Mesenchymal stem cell (in vitro differentiated cells and primary cell): Measurements from ENCODE around the gene ALOX15B.
A peak's percentile ranks its signal among the peaks of the same experiment; 100 is the strongest.

ENCODE experiments used
- DNase-seq: peaks from one replicate; pipeline ENCODE4 v3.0.0-alpha.2; 2013
- H2AFZ ChIP-seq: one replicate; pipeline ENCODE4 v1.6.1; 2013; ENCODE audit warnings: low read depth, mild to moderate bottlenecking, control low read depth, inconsistent platforms, low read length, moderate library complexity
- H2AK5ac ChIP-seq: 2 replicates; pipeline ENCODE4 v1.6.1; 2013; ENCODE audit warnings: low read length, moderate library complexity, mild to moderate bottlenecking, inconsistent platforms; ENCODE audit not compliant: severe bottlenecking
- H2BK120ac ChIP-seq: one replicate; pipeline ENCODE4 v1.6.1; 2013; ENCODE audit warnings: low read depth, mild to moderate bottlenecking, inconsistent platforms, low read length, moderate library complexity
- H2BK12ac ChIP-seq, 2 experiments: one replicate each; pipeline ENCODE4 v1.6.1; 2013; ENCODE audit warnings: inconsistent platforms in 2 of 2, low read length in 2 of 2, mild to moderate bottlenecking in 2 of 2, moderate library complexity in 2 of 2, control low read depth in 1 of 2
- H2BK15ac ChIP-seq: one replicate; pipeline ENCODE4 v1.6.1; 2013; ENCODE audit warnings: mild to moderate bottlenecking, low read depth, inconsistent platforms; ENCODE audit not compliant: poor library complexity, severe bottlenecking
- H2BK5ac ChIP-seq: 2 replicates; pipeline ENCODE4 v1.6.1; 2013; ENCODE audit warnings: low read depth, mild to moderate bottlenecking, low read length, control low read depth, inconsistent platforms; ENCODE audit not compliant: poor library complexity, severe bottlenecking
- H3K14ac ChIP-seq, 2 experiments: one replicate each; pipeline ENCODE4 v1.6.1; 2013; ENCODE audit warnings: inconsistent platforms in 2 of 2, low read length in 2 of 2, control low read depth in 1 of 2, mild to moderate bottlenecking in 1 of 2, moderate library complexity in 1 of 2
- H3K18ac ChIP-seq, 2 experiments: one replicate each; pipeline ENCODE4 v1.6.1; 2013; ENCODE audit warnings: inconsistent platforms in 2 of 2, low read length in 2 of 2, control low read depth in 1 of 2, low read depth in 1 of 2, mild to moderate bottlenecking in 1 of 2
- H3K23ac ChIP-seq, 2 experiments: one replicate each; pipeline ENCODE4 v1.6.1; 2013; ENCODE audit warnings: inconsistent platforms in 2 of 2, low read length in 2 of 2, mild to moderate bottlenecking in 2 of 2, moderate library complexity in 2 of 2, control low read depth in 1 of 2
- H3K27ac ChIP-seq: 2 replicates; pipeline ENCODE4 v1.5.1; 2013; ENCODE audit warnings: mild to moderate bottlenecking, moderate library complexity, low read length, control low read depth, inconsistent platforms; ENCODE audit not compliant: poor library complexity, severe bottlenecking
- H3K27me3 ChIP-seq, 2 experiments: 2 replicates each; pipeline versions ENCODE4 v1.6.1 to v1.7.0; 2013; ENCODE audit warnings: low read length in 2 of 2, mild to moderate bottlenecking in 2 of 2, moderate library complexity in 2 of 2, control low read depth in 1 of 2, inconsistent platforms in 1 of 2; ENCODE audit not compliant: control insufficient read depth in 1 of 2, insufficient read depth in 1 of 2
- H3K36me3 ChIP-seq, 2 experiments: 2 replicates each; pipeline versions ENCODE4 v1.6.1 to v1.7.0; 2013; ENCODE audit warnings: low read length in 2 of 2, control low read depth in 1 of 2, inconsistent platforms in 1 of 2, low read depth in 1 of 2, mild to moderate bottlenecking in 1 of 2; ENCODE audit not compliant: insufficient read depth in 2 of 2, control insufficient read depth in 1 of 2
- H3K4ac ChIP-seq, 2 experiments: one replicate each; pipeline ENCODE4 v1.6.1; 2013; ENCODE audit warnings: inconsistent platforms in 2 of 2, low read length in 2 of 2, mild to moderate bottlenecking in 2 of 2, moderate library complexity in 2 of 2, control low read depth in 1 of 2, low read depth in 1 of 2
- H3K4me1 ChIP-seq: 2 replicates; pipeline ENCODE4 v1.6.1; 2013; ENCODE audit warnings: low read depth, low read length, control low read depth; ENCODE audit not compliant: control insufficient read depth, insufficient read depth
- H3K4me2 ChIP-seq: 2 replicates; pipeline ENCODE4 v1.6.1; 2013; ENCODE audit warnings: low read length, mild to moderate bottlenecking, inconsistent platforms; ENCODE audit not compliant: poor library complexity, severe bottlenecking
- H3K4me3 ChIP-seq, 2 experiments: 2 replicates each; pipeline versions ENCODE4 v1.5.1 to v1.7.0; 2013; ENCODE audit warnings: low read length in 2 of 2, mild to moderate bottlenecking in 2 of 2, control low read depth in 1 of 2, low read depth in 1 of 2; ENCODE audit not compliant: insufficient read depth in 1 of 2
- H3K79me1 ChIP-seq: replicated peaks from 2 replicates; pipeline ENCODE4 v1.6.1; 2013; ENCODE audit warnings: mild to moderate bottlenecking, control low read depth, low read length, inconsistent platforms; ENCODE audit not compliant: poor library complexity, severe bottlenecking
- H3K9ac ChIP-seq: 2 replicates; pipeline ENCODE4 v1.7.0; 2013; ENCODE audit warnings: mild to moderate bottlenecking, low read length, moderate library complexity
- H3K9me3 ChIP-seq: 2 replicates; pipeline ENCODE4 v1.7.0; 2013; ENCODE audit warnings: mild to moderate bottlenecking, low read length; ENCODE audit not compliant: control insufficient read depth
- H4K8ac ChIP-seq: one replicate; pipeline ENCODE4 v1.6.1; 2013; ENCODE audit warnings: inconsistent platforms, mild to moderate bottlenecking, low read length, moderate library complexity
- H4K91ac ChIP-seq: one replicate; pipeline ENCODE4 v1.6.1; 2013; ENCODE audit warnings: mild to moderate bottlenecking, low read length, inconsistent platforms
- WGBS: methylation state at CpG from one replicate; pipeline ENCODE4 v1.1.7; 2013; ENCODE audit warnings: mixed read lengths; 5-methylcytosine and 5-hydroxymethylcytosine counted together

Gene ALOX15B

DNA sequence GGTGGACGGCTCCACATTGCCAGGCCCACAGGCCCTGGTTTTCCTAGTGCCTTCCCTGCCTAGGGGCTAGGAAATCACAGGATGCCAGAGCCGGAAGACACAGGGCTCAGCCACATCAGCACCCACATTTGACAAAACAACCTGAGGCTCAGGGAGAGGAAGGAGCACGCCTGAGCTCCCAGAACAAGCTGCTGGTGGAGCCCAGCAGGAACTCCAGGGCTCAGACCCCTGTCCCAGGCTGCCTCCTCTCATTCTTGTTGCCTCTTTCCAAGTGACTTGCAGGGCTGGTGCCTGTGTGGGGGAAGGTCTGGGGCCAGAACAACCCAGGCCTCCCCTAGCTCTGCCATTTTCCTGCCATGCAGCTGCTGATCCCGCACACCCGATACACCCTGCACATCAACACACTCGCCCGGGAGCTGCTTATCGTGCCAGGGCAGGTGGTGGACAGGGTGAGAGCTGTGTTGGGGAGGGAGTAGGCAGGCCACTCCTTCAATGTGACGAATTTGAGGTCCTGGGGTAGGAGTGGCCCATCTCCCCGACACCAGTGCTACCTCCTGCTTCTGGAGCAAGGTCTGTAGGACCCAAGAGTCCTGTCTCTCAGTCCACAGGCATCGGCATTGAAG is 7.6 kb downstream of the ALOX15B start:
- no peak overlapping the region for H4K8ac ChIP-seq
- H2BK15ac ChIP-seq, result peak overlapping the region; percentile 26

DNA sequence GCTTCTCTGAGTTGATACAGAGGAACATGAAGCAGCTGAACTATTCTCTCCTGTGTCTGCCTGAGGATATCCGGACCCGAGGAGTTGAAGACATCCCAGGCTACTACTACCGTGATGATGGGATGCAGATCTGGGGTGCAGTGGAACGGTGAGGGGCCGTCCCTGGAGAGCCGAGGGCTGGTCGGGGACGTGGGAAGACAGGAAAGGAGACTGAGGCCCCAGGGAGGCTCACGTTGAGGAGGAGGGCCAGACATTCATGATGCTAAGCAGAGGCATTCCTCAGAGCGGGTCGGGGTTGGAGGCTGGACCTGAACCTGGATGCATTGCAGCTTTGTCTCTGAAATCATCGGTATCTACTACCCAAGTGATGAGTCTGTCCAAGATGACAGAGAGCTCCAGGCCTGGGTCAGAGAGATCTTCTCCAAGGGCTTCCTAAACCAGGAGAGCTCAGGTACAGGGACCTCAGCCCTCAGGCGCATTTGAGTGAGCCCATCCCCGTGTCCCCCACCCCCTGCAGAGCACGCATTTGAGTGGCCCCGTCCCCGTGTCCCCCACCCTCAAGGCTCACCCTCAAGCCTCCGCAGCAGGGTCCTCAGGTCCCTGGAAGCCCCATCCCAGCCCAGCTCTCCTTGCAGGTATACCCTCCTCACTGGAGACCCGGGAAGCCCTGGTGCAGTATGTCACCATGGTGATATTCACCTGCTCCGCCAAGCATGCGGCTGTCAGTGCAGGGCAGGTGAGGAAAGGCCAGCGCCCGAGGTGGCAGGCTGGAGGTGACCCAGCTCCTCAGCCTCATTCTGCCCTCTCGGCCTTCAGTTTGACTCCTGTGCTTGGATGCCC is 8.3 kb downstream of the ALOX15B start:
- no peak overlapping the region for H3K14ac ChIP-seq
- H2AK5ac ChIP-seq, result no peak overlapping the region
- no peak overlapping the region for H3K23ac ChIP-seq
- no peak overlapping the region for H3K27ac ChIP-seq
- no peaks in the 10 kb centered on the region for H3K9me3 ChIP-seq
- no peak overlapping the region for H3K9ac ChIP-seq
- DNase-seq, result no peak
- H3K27me3 ChIP-seq, result peaks cover 36 to 57% of the 10 kb centered on the region in 2 experiments
- no peaks in the 10 kb centered on the region for H3K36me3 ChIP-seq
- no peak overlapping the region for H3K4me3 ChIP-seq
- H3K4me1 ChIP-seq, result no peaks in the 10 kb centered on the region
- no peak overlapping the region for H2BK15ac ChIP-seq
- H2BK5ac ChIP-seq, result no peak overlapping the region
- no peaks in the 10 kb centered on the region for H3K79me1 ChIP-seq
- no peak overlapping the region for H2BK120ac ChIP-seq
- WGBS, result 83% methylated on average over 24 of the region's 24 CpGs
- no peak overlapping the region for H4K8ac ChIP-seq
- H3K18ac ChIP-seq, result no peak overlapping the region
- H2BK12ac ChIP-seq, result no peak overlapping the region
- H4K91ac ChIP-seq, result no peak overlapping the region
- no peak overlapping the region for H3K4me2 ChIP-seq
- H2AFZ ChIP-seq, result no peak overlapping the region
- no peak overlapping the region for H3K4ac ChIP-seq

More for the DNA sequence above, 7.6 kb downstream of the ALOX15B start:
- Histone ChIP-seq H3K79me1 (no peaks in the 10 kb centered on the region), H2BK5ac (no peak overlapping the region), H3K4me1 (no peaks in the 10 kb centered on the region), H3K27me3 (peaks cover 29 to 50% of the 10 kb centered on the region in 2 experiments), H3K4me3 (no peak overlapping the region), H3K9ac (no peak overlapping the region), H2AK5ac (no peak overlapping the region), H2AFZ (no peak overlapping the region), H3K23ac (no peak overlapping the region), H3K4ac (no peak overlapping the region), H2BK120ac (no peak overlapping the region), H2BK12ac (no peak overlapping the region), H3K36me3 (no peaks in the 10 kb centered on the region), H3K18ac (no peak overlapping the region), H4K91ac (no peak overlapping the region), H3K4me2 (no peak overlapping the region), H3K14ac (no peak overlapping the region), H3K9me3 (no peaks in the 10 kb centered on the region), H3K27ac (no peak overlapping the region)
- WGBS, result 79% methylated on average over 8 of the region's 11 CpGs
- DNase-seq, result no peak

DNA sequence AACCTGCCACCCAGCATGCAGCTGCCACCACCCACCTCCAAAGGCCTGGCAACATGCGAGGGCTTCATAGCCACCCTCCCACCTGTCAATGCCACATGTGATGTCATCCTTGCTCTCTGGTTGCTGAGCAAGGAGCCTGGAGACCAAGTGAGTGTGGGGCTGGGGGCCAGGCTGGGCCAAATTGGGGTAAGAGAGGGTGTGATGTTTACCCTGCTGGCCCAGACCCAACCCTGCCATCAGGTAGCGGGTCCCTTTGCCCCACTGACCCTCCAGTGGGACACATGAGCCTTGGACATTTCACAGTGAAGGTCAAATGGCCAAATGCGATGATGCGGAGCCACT is 8.9 kb downstream of the ALOX15B start:
- no peak overlapping the region for H3K27ac ChIP-seq
- no peak overlapping the region for H2BK5ac ChIP-seq
- no peaks in the 10 kb centered on the region for H3K4me1 ChIP-seq
- no peaks in the 10 kb centered on the region for H3K79me1 ChIP-seq
- H3K4me2 ChIP-seq, result no peak overlapping the region
- H3K36me3 ChIP-seq, result no peaks in the 10 kb centered on the region
- H3K27me3 ChIP-seq, result peaks cover 40 to 62% of the 10 kb centered on the region in 2 experiments
- H3K9me3 ChIP-seq, result no peaks in the 10 kb centered on the region
- DNase-seq, result no peak
- H4K91ac ChIP-seq, result peak overlapping the region; percentile 6
- WGBS, result 99% methylated on average over 3 of the region's 4 CpGs
- H3K14ac ChIP-seq, result no peak overlapping the region
- no peak overlapping the region for H2BK120ac ChIP-seq
- no peak overlapping the region for H2AK5ac ChIP-seq
- no peak overlapping the region for H3K23ac ChIP-seq
- no peak overlapping the region for H2BK12ac ChIP-seq
- no peak overlapping the region for H2AFZ ChIP-seq
- H4K8ac ChIP-seq, result no peak overlapping the region
- H3K4ac ChIP-seq, result no peak overlapping the region
- H3K18ac ChIP-seq, result no peak overlapping the region
- H3K9ac ChIP-seq, result no peak overlapping the region
- H3K4me3 ChIP-seq, result no peak overlapping the region
- H2BK15ac ChIP-seq, result no peak overlapping the region

DNA sequence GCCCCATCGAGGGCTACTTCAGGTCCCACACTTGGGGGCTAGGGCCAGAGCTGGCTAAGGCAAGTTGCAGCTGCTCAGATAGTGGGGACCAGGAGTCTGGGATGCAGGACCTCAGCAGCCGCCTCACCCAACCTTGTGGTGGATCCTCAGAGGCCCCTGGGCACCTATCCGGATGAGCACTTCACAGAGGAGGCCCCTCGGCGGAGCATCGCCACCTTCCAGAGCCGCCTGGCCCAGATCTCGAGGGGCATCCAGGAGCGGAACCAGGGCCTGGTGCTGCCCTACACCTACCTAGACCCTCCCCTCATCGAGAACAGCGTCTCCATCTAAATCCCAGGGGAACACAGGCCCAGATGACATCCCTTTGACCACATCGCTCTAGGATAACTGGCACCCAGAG is 9.4 kb downstream of the ALOX15B start:
- Histone ChIP-seq H2BK15ac (no peak overlapping the region), H3K9me3 (no peaks in the 10 kb centered on the region), H4K91ac (no peak overlapping the region), H3K79me1 (no peaks in the 10 kb centered on the region), H3K4me1 (no peaks in the 10 kb centered on the region), H2BK12ac (no peak overlapping the region), H3K36me3 (no peaks in the 10 kb centered on the region), H3K4me2 (no peak overlapping the region), H3K4ac (no peak overlapping the region), H3K18ac (no peak overlapping the region), H3K27ac (no peak overlapping the region), H3K4me3 (no peak overlapping the region), H3K23ac (no peak overlapping the region), H2BK120ac (no peak overlapping the region), H3K9ac (no peak overlapping the region), H3K14ac (no peak overlapping the region), H4K8ac (no peak overlapping the region), H3K27me3 (peaks cover 40 to 60% of the 10 kb centered on the region in 2 experiments), H2AFZ (no peak overlapping the region), H2AK5ac (no peak overlapping the region), H2BK5ac (no peak overlapping the region)
- 93% methylated on average over 12 of the region's 12 CpGs for WGBS
- DNase-seq, result no peak
